ENCODE measurements around the gene ENTPD2.
"Not testable (repeated sequence)": the region's sequence is repeated elsewhere in the genome, so short reads cannot be mapped to it uniquely, and the experiment has no call there.

ENTPD2 gene

DNA sequence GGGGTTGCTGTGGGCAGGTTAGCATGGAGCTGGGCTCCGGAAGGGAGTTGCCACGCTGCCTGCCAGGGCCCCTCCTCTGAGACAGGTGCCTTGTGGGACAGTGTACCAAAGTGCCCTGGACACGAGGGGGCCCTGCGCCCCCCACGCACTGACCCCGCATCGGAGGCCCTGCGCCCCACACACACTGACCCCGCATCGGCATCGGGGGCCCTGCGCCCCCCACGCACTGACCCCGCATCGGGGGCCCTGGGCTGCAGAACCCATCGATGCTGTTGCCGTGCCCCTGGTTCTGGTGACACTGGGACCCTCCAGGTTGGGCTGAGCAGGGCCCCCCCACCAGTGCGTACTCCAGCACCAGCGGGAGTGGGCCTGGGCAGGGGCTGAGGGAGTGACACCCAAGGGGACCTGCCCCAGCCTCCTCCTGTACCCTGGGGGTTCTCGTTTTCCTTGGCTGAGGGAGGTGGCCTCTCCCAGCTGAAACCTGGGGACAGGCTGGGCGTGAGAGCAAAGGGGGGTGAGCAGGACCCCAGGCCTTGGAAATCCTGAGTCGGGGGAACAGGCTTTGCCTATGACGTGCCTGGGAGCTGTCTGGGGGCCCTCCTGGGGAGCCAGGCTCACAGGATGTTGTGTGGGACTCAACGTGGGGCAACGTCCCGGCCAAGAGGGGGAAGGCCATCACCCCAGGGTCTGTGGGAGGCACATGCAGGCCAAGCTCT lies 9.6 kb upstream of the ENTPD2 start:
- DNase-seq = no peak

DNA sequence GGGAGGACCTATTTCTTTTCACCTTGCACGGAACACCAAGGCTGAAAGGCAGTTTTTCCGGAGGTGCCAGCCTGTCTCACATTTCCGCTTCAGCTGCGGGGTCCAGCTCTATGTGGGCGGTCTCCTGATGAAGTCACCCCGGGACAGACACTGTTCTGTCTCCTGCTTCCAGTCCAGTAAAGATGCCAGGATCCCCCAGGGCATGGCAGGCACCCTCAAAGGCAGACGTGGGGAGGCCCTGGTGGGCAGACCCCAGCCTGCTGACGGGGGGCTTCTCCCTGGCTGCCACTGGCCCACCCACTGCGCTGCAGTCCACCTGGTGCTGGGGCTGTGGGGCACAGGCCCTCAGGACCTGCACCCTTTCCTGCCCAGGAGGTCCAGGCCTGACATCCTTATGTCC lies 8.9 kb upstream of the ENTPD2 start:
- not testable (repeated sequence) for DNase-seq

DNA sequence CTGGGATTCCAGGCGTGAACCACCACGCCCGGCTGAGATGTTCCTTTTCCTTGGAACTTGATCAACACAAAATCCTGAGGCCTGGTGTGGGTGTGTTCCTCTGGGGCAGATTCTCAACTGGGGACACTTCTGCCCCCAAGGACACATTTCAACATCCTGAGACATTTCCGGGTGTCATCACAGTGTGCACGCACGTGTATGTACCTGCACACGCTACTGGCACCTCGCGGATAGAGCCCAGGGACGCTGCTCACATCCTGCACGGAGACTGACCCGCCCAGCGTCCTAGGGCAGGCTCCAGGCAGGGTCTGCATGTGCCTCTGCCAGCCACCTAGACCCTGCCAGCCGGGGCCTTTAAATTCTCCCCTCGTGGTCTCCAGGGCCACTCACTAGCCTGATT lies 8.5 kb upstream of the ENTPD2 start:
- DNase-seq = no peak

DNA sequence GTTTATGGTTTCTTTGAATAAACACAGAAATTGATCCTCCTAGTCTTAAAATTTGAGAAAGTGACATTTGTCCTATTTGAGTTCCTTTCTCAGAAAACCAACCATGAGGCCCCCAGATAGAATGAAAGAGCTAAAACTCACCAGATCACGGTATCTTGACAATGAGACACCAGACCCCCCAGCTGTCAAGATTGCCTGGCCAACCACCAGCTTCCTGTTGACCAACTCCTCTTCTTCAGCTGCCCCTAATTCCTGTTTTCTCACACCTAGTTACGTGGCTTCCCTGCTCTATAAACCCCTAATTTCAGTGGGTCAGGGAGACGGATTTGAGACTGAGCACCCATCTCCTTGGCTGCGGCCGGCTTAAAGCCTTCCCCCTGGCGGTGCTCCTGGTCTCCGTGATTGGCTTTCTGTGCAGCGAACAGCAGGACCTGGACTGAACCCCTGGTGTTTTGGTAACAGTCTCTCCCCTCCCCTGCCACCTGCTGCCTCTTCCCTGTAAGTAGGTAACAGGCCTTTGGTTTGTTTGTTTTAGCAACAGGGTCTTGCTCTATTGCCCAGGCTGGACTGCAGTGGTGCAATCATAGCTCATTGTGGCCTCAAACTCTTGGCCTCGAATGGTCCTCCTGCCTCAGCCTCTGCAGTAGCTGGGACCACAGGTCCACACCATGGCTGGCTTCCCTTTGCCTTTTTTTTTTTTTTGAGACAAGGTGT lies 4.8 kb upstream of the ENTPD2 start:
- DNase-seq = no peak

DNA sequence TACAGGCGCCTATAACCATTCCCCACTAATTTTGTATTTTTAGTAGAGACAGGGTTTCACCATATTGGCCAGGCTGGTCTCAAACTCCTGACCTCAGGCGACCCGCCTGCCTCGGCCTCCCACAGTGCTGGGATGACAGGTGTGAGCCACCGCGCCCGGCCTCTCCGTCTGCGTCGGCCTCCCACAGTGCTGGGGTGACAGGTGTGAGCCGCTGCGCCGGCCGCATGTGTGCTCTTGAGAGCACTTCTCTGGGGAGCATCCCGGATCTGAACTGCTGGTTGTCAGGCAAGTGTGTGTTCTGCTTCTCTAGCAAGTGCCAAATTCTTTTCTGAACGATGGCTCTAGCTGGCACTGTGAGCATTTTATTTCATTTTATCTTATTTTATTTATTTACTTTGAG lies 3.7 kb upstream of the ENTPD2 start:
- DNase-seq = no peak

DNA sequence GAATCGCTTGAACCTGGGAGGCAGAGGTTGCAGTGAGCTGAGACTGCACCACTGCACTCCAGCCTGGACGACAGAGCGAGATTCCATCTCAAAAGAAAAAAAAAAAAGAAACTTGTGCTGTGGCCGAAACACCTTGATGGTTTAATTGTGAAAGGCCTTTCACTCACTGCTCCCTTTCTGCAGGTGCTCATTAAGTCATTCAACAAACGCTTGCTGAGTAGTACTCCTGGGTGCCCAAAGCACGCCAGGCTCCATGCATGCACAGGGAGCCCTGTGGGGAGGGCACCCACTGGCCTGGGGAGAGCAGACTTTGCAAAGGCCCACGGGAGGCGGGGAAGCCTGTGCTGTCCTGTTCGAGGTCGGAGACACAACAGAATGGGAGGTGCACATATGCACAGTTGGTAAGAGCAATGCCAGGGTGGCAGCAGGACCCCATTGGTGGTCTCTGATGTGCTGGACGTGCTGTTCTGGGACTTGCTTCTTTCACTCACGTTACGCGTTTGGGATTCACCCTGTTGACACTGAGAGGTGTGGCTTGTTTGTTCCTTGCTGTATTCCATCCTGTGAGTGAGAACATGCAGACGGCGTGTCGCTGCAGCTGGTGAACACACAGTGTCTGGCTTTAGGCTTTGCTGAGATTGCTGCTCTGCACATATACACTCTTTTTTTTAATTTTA lies 3.0 kb upstream of the ENTPD2 start:
- no peak for DNase-seq

DNA sequence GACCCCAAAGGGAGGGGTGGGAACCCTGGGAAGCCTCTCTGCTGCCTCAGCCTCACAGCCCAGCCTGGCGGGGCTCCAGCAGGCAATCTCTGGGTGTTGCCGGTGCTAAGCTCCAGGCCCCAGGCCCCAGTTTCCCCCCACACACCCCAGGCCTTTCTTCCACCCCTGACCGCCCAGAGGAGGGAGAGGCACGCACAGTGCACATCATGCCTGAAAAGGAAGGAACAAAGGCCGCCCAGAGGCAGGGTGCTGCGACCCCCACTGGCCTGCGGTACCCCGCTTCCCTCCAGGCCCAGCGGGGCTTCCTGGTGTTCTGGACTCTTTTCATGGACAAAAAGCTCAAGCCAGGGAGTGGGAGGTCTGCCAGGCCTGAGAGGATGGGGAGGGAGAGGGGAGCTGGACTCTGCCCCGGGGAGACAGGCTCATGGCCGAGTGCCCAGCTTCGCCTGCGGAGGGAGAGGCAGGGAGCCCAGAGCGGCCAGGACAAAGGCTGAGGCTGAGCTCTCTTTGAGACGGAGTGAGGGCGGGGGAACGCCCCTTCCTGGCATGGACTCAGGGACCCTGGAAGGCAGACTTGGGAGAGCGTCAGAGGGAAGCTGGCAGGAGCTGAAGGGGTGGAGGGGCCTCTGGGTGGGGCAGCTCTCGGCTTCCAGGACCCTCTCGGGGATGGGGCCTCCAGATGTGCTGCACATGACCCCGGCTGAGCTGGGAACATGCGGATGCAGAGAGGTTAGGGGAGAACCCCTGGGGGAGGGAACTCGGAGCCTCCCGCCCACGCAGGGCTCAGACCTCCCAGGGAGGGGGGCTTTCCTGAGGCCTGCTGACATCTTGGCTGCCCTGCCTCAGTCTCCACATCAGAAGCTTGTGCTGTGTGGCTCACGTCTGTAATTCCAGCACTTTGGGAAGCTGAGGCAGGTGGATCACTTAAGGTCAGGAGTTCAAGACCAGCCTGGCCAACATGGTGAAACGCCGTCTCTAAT lies 1.8 kb upstream of the ENTPD2 start:
- no peak for DNase-seq

DNA sequence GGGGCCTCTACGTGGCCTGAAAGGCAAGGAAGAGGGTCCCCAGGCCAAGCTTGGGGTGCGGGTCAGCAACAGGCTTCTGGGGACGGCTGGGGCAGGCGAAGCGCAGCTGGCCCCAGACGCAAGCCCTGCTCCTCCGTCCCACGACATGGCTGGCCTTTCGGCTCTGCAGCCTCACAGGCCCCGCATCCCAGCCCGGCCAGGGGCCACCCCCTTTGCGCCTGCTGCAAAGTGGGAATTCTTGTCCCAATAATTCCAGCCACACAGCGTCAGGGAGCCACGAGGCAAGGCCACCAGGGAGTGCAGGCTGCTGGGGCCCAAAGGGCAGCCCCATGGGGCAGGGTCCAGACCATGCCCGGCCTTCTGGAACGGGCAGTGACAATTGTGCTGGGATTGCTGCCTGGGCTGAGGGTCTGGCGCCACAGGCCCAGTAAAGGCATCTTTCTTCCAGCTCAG lies 1.1 kb upstream of the ENTPD2 start:
- no peak for DNase-seq

DNA sequence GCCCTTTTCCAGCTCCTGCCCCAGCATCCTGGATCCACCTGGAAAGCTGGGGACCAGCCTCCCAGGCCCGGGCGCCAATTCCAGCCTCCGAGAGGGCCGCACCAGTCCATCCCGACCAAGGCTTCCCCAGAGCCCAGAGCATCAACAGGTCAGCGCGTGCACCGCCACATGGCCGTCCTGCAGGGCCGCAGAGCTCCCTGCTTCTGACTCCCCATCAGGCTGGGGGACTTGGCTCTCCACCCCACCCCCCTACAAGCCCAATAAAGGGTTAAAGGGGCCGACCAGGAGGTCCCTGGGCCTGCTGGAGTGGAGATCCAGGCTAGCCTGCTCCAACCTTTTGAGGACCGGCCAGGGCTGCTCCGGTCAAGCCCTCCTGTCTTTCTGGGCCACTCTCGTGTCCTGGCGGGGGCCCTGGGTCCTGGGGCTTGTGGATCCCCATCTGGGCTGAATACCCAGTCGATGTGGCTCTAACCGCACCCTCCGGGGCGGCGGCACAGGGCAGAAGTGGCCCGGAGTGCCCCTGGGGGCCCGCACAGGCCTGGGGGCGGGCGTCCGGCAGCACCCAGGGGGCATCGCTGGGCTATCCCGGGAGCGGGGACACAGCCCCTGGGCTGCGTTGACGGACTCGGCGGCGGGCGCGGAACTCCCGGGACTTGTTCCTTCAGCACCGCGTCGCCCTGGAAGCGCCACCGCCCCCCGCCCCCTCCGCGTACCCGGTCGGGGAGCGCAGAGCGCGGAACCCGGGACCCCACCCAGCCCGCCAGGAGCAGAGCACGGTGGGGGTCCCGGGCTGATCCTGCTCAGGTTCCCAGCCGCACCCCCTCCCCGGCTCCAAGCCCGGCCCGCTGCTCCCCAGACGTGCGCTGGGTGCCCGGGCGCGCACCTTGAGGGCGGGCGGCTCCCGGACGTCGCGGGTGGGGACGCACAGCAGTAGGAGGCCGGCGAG lies 590 bp downstream of the ENTPD2 start:
- DNase-seq = no peak

DNA sequence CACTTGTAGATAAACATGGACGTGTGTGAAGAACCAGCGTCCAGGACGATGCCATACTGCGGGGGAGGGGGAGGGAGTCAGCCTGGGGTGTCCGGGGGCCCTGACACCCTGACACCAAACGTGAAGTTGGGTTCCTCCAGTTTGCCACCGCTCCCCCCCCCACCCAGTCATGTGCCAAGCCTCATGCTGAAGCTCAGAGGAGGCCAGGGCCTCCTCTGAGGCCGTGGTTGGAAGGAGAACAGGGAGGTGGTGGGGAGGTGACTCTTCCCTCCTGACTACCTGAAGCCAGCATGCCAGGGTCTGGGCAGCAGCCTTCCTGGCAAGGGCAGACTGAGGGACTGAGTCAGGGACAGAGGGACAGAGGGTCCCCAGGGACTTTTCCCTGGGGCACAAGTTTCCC lies 1.6 kb downstream of the ENTPD2 start:
- DNase-seq = no peak

DNA sequence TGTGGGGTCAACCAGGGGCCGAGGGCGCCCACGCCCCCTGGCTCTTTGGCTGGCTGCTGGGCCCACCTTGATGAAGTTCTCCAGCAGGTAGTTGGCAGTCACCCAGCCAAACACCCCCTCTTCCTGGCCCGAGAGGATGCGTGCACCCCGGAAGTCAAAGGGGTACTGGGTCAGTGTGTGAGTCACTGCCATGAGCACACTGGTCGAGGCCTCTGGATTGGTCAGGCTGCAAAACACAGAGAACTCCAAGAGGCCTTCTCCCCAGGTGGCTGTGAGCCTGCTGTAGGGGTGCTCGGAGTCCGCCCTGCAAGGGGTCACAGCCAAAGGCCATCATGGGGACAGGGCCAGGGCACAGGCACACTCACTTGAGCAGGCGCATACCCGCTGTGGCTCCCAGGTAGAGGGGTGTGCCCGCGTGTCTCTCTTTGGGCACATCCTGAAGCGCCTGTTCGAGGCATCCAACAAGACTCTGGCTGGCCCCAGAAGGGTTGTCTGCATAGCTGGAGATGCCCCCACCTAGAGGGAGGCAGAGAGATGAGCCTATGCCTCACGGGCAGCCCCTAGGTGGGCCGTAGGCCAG lies 2.6 kb downstream of the ENTPD2 start:
- no peak for DNase-seq

DNA sequence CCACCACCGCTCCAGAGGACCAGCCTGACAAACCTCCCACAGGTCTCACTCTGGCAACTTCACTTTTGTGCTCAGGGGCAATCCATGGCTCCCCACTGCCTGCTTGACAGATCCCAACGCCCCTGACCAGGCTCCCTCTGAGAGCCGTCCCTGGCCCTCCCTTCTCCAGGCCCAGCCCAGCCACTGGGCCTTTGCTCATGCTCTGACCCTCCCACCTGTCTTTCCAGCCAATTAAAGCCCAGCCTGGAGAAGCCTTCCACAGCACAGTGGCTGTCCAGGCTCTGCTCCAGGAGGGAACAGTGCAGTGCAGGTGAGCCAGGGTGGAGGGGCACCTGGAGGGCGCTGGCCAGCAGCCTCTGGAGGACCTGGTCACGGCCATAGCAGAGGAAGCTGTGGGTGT lies 3.3 kb downstream of the ENTPD2 start:
- no peak for DNase-seq

DNA sequence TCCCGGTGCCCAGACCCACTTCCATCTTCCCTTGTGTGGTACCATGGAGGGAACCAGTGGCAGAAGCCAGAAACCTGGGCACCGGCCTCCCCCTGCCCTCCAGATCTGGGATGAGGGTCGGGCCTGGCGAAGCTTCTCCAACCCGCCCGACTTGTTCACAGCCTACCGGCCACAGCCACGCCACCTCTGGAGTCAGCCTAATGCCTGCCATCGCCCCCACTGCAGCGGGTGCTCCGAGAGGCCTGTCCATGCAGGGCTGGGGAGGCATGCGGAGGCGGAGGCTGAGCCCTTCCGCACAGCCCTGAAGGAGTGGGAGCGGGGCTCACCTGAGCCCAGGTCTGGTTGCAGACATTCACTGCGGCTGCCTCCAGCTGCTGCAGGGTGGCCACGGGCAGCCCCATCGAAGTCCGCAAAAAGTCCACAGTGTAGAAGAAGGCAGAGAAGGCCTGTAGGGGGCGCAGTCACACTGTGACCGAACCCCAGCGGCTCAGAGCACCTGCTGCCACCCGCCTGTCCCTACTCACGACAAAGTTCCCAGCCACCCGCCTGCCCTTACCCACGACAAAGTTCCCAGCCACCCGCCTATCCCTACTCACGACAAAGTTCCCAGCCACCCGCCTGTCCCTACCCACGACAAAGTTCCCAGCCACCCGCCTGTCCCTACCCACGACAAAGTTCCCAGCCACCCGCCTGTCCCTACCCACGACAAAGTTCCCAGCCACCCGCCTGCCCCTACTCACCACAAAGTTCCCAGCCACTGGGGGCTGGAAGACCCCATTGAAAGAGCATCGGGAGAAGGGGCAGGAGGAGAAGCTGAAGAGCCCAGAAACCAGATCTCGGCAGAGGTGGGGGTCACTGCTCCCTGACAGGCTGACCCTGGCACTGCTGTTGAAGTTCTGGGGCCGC lies 4.1 kb downstream of the ENTPD2 start:
- DNase-seq = peak; percentile 64

DNA sequence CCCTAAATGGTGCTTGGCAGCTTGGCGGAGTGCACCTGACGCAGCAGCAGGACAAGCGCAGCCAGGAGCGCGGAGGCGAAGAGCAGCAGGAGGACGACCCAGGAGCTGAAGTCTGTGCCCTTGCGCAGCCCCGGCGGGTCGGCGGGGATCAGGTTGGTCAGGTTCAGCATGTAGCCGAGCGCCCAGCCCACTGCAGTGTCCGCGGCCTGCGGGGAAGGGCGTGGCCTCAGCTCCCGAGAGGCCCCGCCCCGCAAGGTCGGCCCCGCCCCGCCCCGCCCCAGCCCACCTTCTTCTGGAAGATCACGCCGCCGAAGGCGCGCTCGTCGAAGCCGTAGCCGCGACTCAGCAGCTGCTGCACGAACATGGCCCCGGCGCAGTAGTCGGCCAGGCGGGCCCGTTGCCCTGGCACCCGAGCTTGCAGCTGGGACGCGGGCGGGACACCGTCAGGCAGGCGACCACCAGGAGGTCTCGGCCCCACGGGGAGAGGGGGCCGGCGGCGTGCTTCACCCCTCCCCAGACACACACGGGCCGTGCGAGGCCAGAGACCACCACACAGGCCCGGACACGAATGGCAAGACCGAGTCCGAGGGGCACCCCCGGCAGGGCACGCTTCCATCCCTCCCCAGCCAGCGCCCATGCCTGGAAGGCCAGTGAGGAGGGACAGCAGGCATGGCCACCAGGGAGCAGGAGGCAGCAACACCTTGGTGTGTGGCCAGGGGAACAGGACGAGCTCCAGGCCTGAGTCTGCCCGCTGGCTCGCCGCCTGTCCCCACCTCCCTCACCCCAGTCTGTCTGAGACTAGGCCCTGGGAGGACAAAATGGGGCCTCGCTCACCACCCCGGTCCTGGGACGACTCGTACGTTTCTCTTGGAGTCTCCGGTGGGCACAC lies 5.0 kb downstream of the ENTPD2 start:
- DNase-seq = no peak

DNA sequence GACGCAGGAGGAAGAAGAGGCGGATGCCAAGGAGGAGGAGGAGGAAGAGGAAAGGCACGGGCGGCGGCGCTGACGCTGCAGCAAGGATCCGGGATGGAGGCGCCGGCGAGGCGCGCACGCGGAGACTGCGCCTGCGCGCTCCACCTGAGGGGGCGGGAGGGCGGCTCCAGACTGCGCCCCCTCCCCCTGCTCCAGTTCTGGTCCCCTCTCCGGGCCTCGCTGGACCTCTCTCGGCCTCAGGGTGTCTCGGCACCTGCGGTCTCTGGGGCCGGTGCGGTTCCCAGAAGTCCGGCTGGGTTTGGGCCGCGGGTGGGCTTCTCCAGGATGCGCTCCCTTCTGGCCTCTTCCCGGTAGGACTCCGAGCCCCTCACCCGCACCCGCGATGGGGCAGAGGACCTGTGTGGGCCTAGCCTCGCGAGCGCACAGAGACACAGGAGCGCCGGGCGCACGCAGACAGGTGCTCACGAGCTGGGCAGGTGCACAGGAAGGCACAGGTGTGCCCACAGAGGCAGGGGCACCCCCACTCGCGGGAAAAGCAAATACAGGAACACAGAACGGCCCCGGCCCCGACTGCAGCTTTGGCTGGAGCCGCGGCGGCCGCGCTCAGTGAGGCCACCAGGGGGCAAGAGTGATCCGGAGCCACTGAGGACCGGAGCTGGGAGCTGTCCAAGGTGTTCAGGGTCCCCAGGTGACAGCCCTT lies 7.6 kb downstream of the ENTPD2 start, which contains the start of gene NPDC1:
TSS of gene NPDC1 (minus strand) at position 90 of the 700 bp plus-strand sequence. CDS start 188 bp downstream, outside the sequence.
- DNase-seq = peak; percentile 86

DNA sequence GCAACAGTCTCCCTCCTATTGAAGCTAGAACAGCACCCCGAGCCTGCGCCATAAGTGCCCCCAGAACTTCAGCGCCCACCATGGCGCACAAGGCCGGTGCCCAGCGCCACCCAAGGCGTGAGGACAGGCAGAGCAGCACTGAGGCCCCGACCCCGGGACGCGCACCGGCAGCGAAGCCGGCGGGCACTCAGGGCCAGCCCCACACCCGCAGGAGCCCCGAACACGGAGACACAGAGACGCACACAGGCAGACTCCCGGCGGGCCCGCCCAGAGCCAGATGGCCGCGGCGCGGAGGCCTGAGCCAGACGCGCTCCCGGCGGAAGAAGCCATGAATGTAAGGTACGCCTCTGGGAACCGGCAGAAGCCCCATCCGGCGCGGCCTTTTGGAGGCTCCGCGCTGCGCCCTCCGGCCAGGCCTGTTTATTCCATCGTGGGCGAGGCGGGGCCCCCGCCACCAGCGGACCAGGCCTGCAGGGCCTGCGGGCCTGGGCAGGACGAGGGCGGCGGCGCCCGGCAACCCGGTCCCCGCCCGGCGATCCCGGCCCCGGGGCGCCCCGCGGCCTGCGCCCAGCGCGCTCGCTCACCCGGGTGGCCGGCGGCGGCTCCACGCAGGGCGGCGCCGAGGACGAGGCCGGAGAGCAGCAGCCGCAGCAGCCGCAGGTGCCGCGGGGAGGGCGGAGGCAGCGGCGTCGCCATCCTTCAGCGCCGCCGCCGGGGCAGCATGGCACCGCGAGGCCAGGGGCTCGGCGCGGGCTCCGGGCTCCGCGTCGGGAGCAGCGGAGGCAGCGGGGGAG lies 8.4 kb downstream of the ENTPD2 start:
- DNase-seq = no peak

DNA sequence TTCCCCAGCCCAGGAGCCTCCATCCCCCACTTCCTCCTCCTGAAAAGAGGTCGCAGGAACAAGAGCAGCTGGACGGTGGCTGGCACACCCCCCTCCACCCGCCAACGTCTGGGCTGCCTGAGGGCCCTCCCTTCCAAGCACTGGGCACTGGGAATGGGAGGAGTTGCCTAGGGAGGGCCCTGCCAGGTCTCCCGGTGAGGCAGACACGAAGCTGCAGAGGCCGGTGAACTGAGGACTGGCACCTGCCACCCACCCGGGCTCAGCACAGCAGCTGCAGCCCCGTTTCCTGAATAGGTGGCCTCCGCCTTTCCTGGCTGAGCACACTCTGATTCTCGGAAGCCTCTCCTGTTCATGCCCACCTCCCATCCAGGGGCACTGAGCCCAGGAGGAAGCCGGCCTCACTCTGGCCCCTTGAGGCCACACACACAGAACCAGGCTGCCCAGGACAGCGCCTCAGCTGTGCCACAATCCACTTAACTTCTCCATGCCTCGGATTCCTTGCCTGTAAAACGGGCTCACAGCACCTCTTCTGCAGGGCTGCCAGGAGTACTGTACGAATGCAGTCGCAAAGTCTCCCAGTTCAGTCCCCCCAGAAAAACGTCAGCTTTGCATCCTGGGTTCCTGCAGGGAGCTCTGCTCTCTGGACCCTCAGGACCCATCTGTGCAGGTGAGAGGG lies 9.2 kb downstream of the ENTPD2 start:
- no peak for DNase-seq
